Femur (tissue), 1 donor: ENCODE results near the gene UBE2D4.
"Not testable (repeated sequence)": the region's sequence is repeated elsewhere in the genome, so short reads cannot be mapped to it uniquely, and the experiment has no call there.

ENCODE experiments used
- DNase-seq: peaks from one replicate; pipeline ENCODE4 v3.0.0-alpha.2; 2017

Gene UBE2D4

GRCh38 chr7:43914795-43915194 is 11.4 kb upstream of the UBE2D4 start:
- DNase-seq: no peak

GRCh38 chr7:43915907-43916306 is 10.3 kb upstream of the UBE2D4 start:
- DNase-seq: no peak

GRCh38 chr7:43921423-43921822 is 4.8 kb upstream of the UBE2D4 start:
- DNase-seq: no peak

GRCh38 chr7:43922726-43923125 is 3.5 kb upstream of the UBE2D4 start:
- DNase-seq: no peak

- no peak for DNase-seq
Measured at GRCh38 chr7:43926798-43927123, 525 bp downstream of the UBE2D4 start.

- no peak for DNase-seq
Measured at GRCh38 chr7:43927810-43928209, 1.6 kb downstream of the UBE2D4 start.

- DNase-seq: no peak
Measured at GRCh38 chr7:43929529-43930457, 3.6 kb downstream of the UBE2D4 start.

- DNase-seq: no peak
Measured at GRCh38 chr7:43931346-43931745, 5.1 kb downstream of the UBE2D4 start.

GRCh38 chr7:43933902-43934560 is 7.8 kb downstream of the UBE2D4 start:
- DNase-seq: no peak

GRCh38 chr7:43937444-43937843 is 11.2 kb downstream of the UBE2D4 start:
- no peak for DNase-seq

GRCh38 chr7:43938892-43939482 is 12.8 kb downstream of the UBE2D4 start:
- no peak for DNase-seq

- DNase-seq: no peak
Measured at GRCh38 chr7:43942250-43942649, 16.0 kb downstream of the UBE2D4 start.

- DNase-seq: no peak
Measured at GRCh38 chr7:43942997-43943396, 16.8 kb downstream of the UBE2D4 start.

GRCh38 chr7:43943417-43944187 is 17.4 kb downstream of the UBE2D4 start:
- no peak for DNase-seq

GRCh38 chr7:43944286-43944685 is 18.1 kb downstream of the UBE2D4 start:
- no peak for DNase-seq

GRCh38 chr7:43952028-43952427 is 25.8 kb downstream of the UBE2D4 start:
- DNase-seq: no peak

- no peak for DNase-seq
Measured at GRCh38 chr7:43953071-43953470, 26.8 kb downstream of the UBE2D4 start.

GRCh38 chr7:43954524-43955228 is 28.4 kb downstream of the UBE2D4 start:
- peak; percentile 46 for DNase-seq

GRCh38 chr7:43956027-43956426 is 29.8 kb downstream of the UBE2D4 start:
- no peak for DNase-seq

- DNase-seq: no peak
Measured at GRCh38 chr7:43960933-43961332, 34.7 kb downstream of the UBE2D4 start.

GRCh38 chr7:43966392-43966791 is 40.2 kb downstream of the UBE2D4 start:
- DNase-seq: not testable (repeated sequence)
